Body of pancreas (tissue), 4 donors: ENCODE measurements around the gene IFT122. TPM values are rescaled to one million over a fixed set of nuclear protein-coding genes. Genes with fewer than 3 reads are reported as not detected.

Source experiments
- ATAC-seq: fragments of 150-250 bp; one replicate; pipeline ENCODE4 v1.9.1; 2016
- DNase-seq, 4 donors: peaks; one replicate each; pipeline ENCODE4 v3.0.0-alpha.2; 2019
- H3K27ac ChIP-seq, 4 donors: fragments of 200-600 bp; sonication (generic); 1 replicate in 3 of 4; 2 replicates in 1 of 4; pipeline versions ENCODE4 v1.5.1 to v1.6.1; 2016 to 2019; ENCODE audit warnings: mild to moderate bottlenecking in 1 of 4, mixed read lengths in 1 of 4, moderate library complexity in 1 of 4
- H3K27me3 ChIP-seq, 2 donors: fragments of 200-600 bp; sonication (generic); one replicate each; pipeline ENCODE4 v1.6.0; 2016; ENCODE audit warnings: mild to moderate bottlenecking in 1 of 2
- H3K36me3 ChIP-seq, 2 donors: fragments of 200-600 bp; sonication (generic); replicated peaks in 1 of 2; 2 replicates each; pipeline ENCODE4 v1.5.1; 2016; ENCODE audit warnings: low read depth in 2 of 2; ENCODE audit not compliant: insufficient read depth in 1 of 2
- H3K4me1 ChIP-seq: fragments of 200-600 bp; sonication (generic); one replicate; pipeline ENCODE4 v1.6.0; 2016
- H3K4me3 ChIP-seq, 2 donors: fragments of 200-600 bp; sonication (generic); 1 replicate in 1 of 2; 2 replicates in 1 of 2; pipeline ENCODE4 v1.5.1; 2016 to 2019
- H3K9me3 ChIP-seq, 3 donors: fragments of 200-600 bp; sonication (generic); 1 replicate in 2 of 3; 2 replicates in 1 of 3; pipeline ENCODE4 v1.5.1; 2016
- CTCF ChIP-seq, 7 experiments: fragments of 450-650 bp in 4 of 7; fragments of 200-600 bp in 3 of 7; sonication (generic) in 3 of 7; IDR thresholded peaks; one replicate each; pipeline ENCODE4 v1.5.1; 2016 to 2019; ENCODE audit warnings: antibody characterized with exemption in 7 of 7
- POLR2A ChIP-seq, 3 donors: fragments of 450-650 bp; IDR thresholded peaks; one replicate each; pipeline ENCODE4 v1.6.1; 2016; ENCODE audit warnings: antibody characterized with exemption in 3 of 3, mild to moderate bottlenecking in 2 of 3
- WGBS, 2 donors: methylation state at CpG; one replicate each; pipeline ENCODE4 v1.1.5; 2017; 5-methylcytosine and 5-hydroxymethylcytosine counted together
- intact Hi-C: fragments of 100-400 bp; cut with DNase I; formaldehyde crosslinking; loops from one replicate; pipeline ENCODE4 v1.15.1; 2023
- total RNA-seq, 2 donors: library from RNA; depleted of rRNA; stranded (reverse); fragments of >200 nt; gene quantifications; one replicate each; pipeline ENCODE4 v1.1.0, GENCODE V29; 2016

The IFT122 gene
- total RNA-seq, 2 donors from 2014 or later = 10.5 to 34.8 TPM

GRCh38 chr3:129556890-129557547 lies 117.0 kb downstream of the IFT122 start:
- intact Hi-C loops = no loop called here
- Histone ChIP-seq H3K36me3 (no peaks in the 10 kb centered on the region), H3K27ac (no peak overlapping the region), H3K9me3 (no peaks in the 10 kb centered on the region), H3K4me3 (no peak overlapping the region), H3K27me3 (no peaks in the 10 kb centered on the region), H3K4me1 (peaks cover 11% of the 10 kb centered on the region)
- 89 to 95% methylated on average over 20 to 31 of the region's 31 CpGs for whole genome bisulfite sequencing, 2 donors
- no peak for TF ChIP-seq POLR2A (IDR thresholded peaks at IDR 0.05)
- TF ChIP-seq CTCF (IDR thresholded peaks at IDR 0.05) = no peak
- ATAC-seq (no peak), DNase-seq (no peak)

- H3K27me3 ChIP-seq = no peaks in the 10 kb centered on the region
- no peaks in the 10 kb centered on the region for H3K9me3 ChIP-seq
- intact Hi-C loops = no loop called here
- peaks cover 11% of the 10 kb centered on the region for H3K4me1 ChIP-seq
- H3K27ac ChIP-seq = no peak overlapping the region
- H3K4me3 ChIP-seq = no peak overlapping the region
- H3K36me3 ChIP-seq = no peaks in the 10 kb centered on the region
- 74 to 88% methylated on average over 11 of the region's 11 CpGs for whole genome bisulfite sequencing, 2 donors
- no peak for DNase-seq
- ATAC-seq = no peak
- TF ChIP-seq POLR2A (IDR thresholded peaks at IDR 0.05) (no peak), CTCF (IDR thresholded peaks at IDR 0.05) (no peak)
Measured at GRCh38 chr3:129557548-129557894, 117.5 kb downstream of the IFT122 start.

- Histone ChIP-seq H3K27me3 (no peaks in the 10 kb centered on the region), H3K36me3 (no peaks in the 10 kb centered on the region), H3K9me3 (no peaks in the 10 kb centered on the region), H3K4me1 (peaks cover 11% of the 10 kb centered on the region), H3K4me3 (no peak overlapping the region), H3K27ac (no peak overlapping the region)
- TF ChIP-seq POLR2A (IDR thresholded peaks at IDR 0.05) (no peak), CTCF (IDR thresholded peaks at IDR 0.05) (no peak)
- intact Hi-C loops = no loop called here
- ATAC-seq (no peak), DNase-seq (no peak)
- 78 to 84% methylated on average over 12 to 15 of the region's 15 CpGs for WGBS, 2 donors
Measured at GRCh38 chr3:129558081-129558771, 118.2 kb downstream of the IFT122 start.

GRCh38 chr3:129558772-129559564 lies 118.9 kb downstream of the IFT122 start:
- Histone ChIP-seq H3K27me3 (no peaks in the 10 kb centered on the region), H3K4me1 (peaks cover 11% of the 10 kb centered on the region), H3K4me3 (no peak overlapping the region), H3K27ac (no peak overlapping the region), H3K9me3 (no peaks in the 10 kb centered on the region), H3K36me3 (no peaks in the 10 kb centered on the region)
- no peak for DNase-seq
- intact Hi-C loops = no loop called here
- ATAC-seq = no peak
- TF ChIP-seq CTCF (IDR thresholded peaks at IDR 0.05) (no peak), POLR2A (IDR thresholded peaks at IDR 0.05) (no peak)
- WGBS, 2 donors = 73 to 74% methylated on average over 7 to 10 of the region's 11 CpGs
